Measurements from ENCODE around the gene RNF6. TPM values are rescaled to one million over a fixed set of nuclear protein-coding genes. Genes with fewer than 3 reads are reported as not detected.

Gene RNF6
- 40.2 and 43.7 TPM in 2 replicates for total RNA-seq (2014; rRNA removed; shearing (Covaris generic))
- polyA plus RNA-seq (2016; fragmentation: Nextera tagmentation; extraction: Ambion mirVana): 50.1 and 50.6 TPM in 2 replicates

- Histone ChIP-seq H3K27ac (peak within 1 kb of the TSS; percentile 97), H3K9me2 (ENCODE audit: insufficient read depth) (peaks cover 3% of the 10 kb centered on the region), H3K36me3 (ENCODE audit: low read depth) (peaks cover 32% of the 10 kb centered on the region), H3F3A (ENCODE audit: insufficient read depth) (peaks cover 34% of the 10 kb centered on the region), H3K9me3 (ENCODE audit: low read depth) (no peaks in the 10 kb centered on the region), H3K9ac (peak within 1 kb of the TSS; percentile 98), H3K4me2 (ENCODE audit: unreplicated experiment) (peak within 1 kb of the TSS; percentile 100), H3K79me2 (ENCODE audit: insufficient read depth) (peaks cover 34% of the 10 kb centered on the region), H3K27me3 (replicated peaks; ENCODE audit: insufficient read depth) (no peaks in the 10 kb centered on the region), H2AFZ (peak within 1 kb of the TSS; percentile 99), H4K20me1 (ENCODE audit: insufficient read depth) (peaks cover 3% of the 10 kb centered on the region; the same call in 1 of the 2 replicates), H3K4me1 (ENCODE audit: insufficient read depth) (peaks cover 23% of the 10 kb centered on the region), H3K4me3 (peak within 1 kb of the TSS; percentile 80)
- in situ Hi-C loops (cut with MboI): no loop called here
- 1% methylated on average over 54 to 61 of the region's 67 CpGs for WGBS, 2 experiments (ENCODE audit: low coverage in 1 of 2, low lambda C conversion rate in 2 of 2, missing lambda C conversion rate in 2 of 2)
- DNase-seq: peak; percentile 99
- TF ChIP-seq EZH2 (IDR thresholded peaks at IDR 0.05; ENCODE audit: insufficient read depth, poor library complexity, severe bottlenecking) (no peak), EZH2phosphoT487 (IDR thresholded peaks at IDR 0.05; ENCODE audit: insufficient read depth, low read depth) (no peak)
Measured at GRCh38 chr13:26221721-26222519, at the start of gene RNF6. RNF6 (minus strand) TSS chr13:26222314; CDS start chr13:26219649, 2,665 bp downstream.

- DNase-seq: no peak
- 97 to 98% methylated on average over 3 of the region's 3 CpGs for WGBS, 2 experiments (ENCODE audit: low coverage in 1 of 2, low lambda C conversion rate in 2 of 2, missing lambda C conversion rate in 2 of 2)
- Histone ChIP-seq H3K27ac (no peak overlapping the region), H3K4me2 (ENCODE audit: unreplicated experiment) (no peak overlapping the region), H3K9ac (no peak overlapping the region), H2AFZ (no peak overlapping the region), H3K4me1 (ENCODE audit: insufficient read depth) (0 out of 2 replicates have a peak, but pooled peaks cover 3% of the 10 kb centered on the region), H3F3A (ENCODE audit: insufficient read depth) (no peaks in the 10 kb centered on the region), H3K36me3 (ENCODE audit: low read depth) (no peaks in the 10 kb centered on the region), H3K9me3 (ENCODE audit: low read depth) (no peaks in the 10 kb centered on the region), H3K27me3 (replicated peaks; ENCODE audit: insufficient read depth) (no peaks in the 10 kb centered on the region), H3K9me2 (ENCODE audit: insufficient read depth) (no peaks in the 10 kb centered on the region), H3K79me2 (ENCODE audit: insufficient read depth) (peaks cover 100% of the 10 kb centered on the region), H3K4me3 (no peak overlapping the region), H4K20me1 (ENCODE audit: insufficient read depth) (peaks cover 23% of the 10 kb centered on the region)
- TF ChIP-seq EZH2 (IDR thresholded peaks at IDR 0.05; ENCODE audit: insufficient read depth, poor library complexity, severe bottlenecking): no peak
- no peak for TF ChIP-seq EZH2phosphoT487 (IDR thresholded peaks at IDR 0.05; ENCODE audit: insufficient read depth, low read depth)
- in situ Hi-C loops (cut with MboI): no loop called here
Measured at GRCh38 chr13:26270707-26271106, 48.6 kb upstream of the RNF6 start.

GRCh38 chr13:26266311-26266710, 44.2 kb upstream of the RNF6 start:
- DNase-seq: no peak
- H3K79me2 ChIP-seq (ENCODE audit: insufficient read depth): peaks cover 100% of the 10 kb centered on the region
- H3K27me3 ChIP-seq (replicated peaks; ENCODE audit: insufficient read depth): no peaks in the 10 kb centered on the region
- no peak overlapping the region for H3K4me2 ChIP-seq (ENCODE audit: unreplicated experiment)
- H3K9ac ChIP-seq: no peak overlapping the region
- no peak overlapping the region for H3K4me3 ChIP-seq
- H3F3A ChIP-seq (ENCODE audit: insufficient read depth): no peaks in the 10 kb centered on the region
- H2AFZ ChIP-seq: no peak overlapping the region
- no peaks in the 10 kb centered on the region for H3K36me3 ChIP-seq (ENCODE audit: low read depth)
- WGBS, 2 experiments (ENCODE audit: low coverage in 1 of 2, low lambda C conversion rate in 2 of 2, missing lambda C conversion rate in 2 of 2): 78 to 86% methylated on average over 3 of the region's 3 CpGs
- 0 out of 2 replicates have a peak, but pooled peaks cover 3% of the 10 kb centered on the region for H3K4me1 ChIP-seq (ENCODE audit: insufficient read depth)
- H3K27ac ChIP-seq: no peak overlapping the region
- no peaks in the 10 kb centered on the region for H3K9me3 ChIP-seq (ENCODE audit: low read depth)
- TF ChIP-seq EZH2 (IDR thresholded peaks at IDR 0.05; ENCODE audit: insufficient read depth, poor library complexity, severe bottlenecking) (no peak), EZH2phosphoT487 (IDR thresholded peaks at IDR 0.05; ENCODE audit: insufficient read depth, low read depth) (no peak)
- peaks cover 22% of the 10 kb centered on the region; the same call in 1 of the 2 replicates for H4K20me1 ChIP-seq (ENCODE audit: insufficient read depth)
- in situ Hi-C loops (cut with MboI): no loop called here
- no peaks in the 10 kb centered on the region for H3K9me2 ChIP-seq (ENCODE audit: insufficient read depth)

- Histone ChIP-seq H3K9me2 (ENCODE audit: insufficient read depth) (no peaks in the 10 kb centered on the region), H3K27ac (no peak overlapping the region), H3K27me3 (replicated peaks; ENCODE audit: insufficient read depth) (no peaks in the 10 kb centered on the region), H4K20me1 (ENCODE audit: insufficient read depth) (peaks cover 16% of the 10 kb centered on the region; the same call in 1 of the 2 replicates), H2AFZ (no peak overlapping the region), H3K36me3 (ENCODE audit: low read depth) (no peaks in the 10 kb centered on the region), H3K9ac (no peak overlapping the region), H3K4me2 (ENCODE audit: unreplicated experiment) (no peak overlapping the region), H3K79me2 (ENCODE audit: insufficient read depth) (peaks cover 100% of the 10 kb centered on the region), H3K4me1 (ENCODE audit: insufficient read depth) (0 out of 2 replicates have a peak, but pooled peaks cover under 1% of the 10 kb centered on the region), H3K9me3 (ENCODE audit: low read depth) (no peaks in the 10 kb centered on the region), H3K4me3 (no peak overlapping the region), H3F3A (ENCODE audit: insufficient read depth) (no peaks in the 10 kb centered on the region)
- WGBS, 2 experiments (ENCODE audit: low coverage in 1 of 2, low lambda C conversion rate in 2 of 2, missing lambda C conversion rate in 2 of 2): 94 to 100% methylated on average over 2 of the region's 2 CpGs
- TF ChIP-seq EZH2phosphoT487 (IDR thresholded peaks at IDR 0.05; ENCODE audit: insufficient read depth, low read depth) (no peak), EZH2 (IDR thresholded peaks at IDR 0.05; ENCODE audit: insufficient read depth, poor library complexity, severe bottlenecking) (no peak)
- in situ Hi-C loops (cut with MboI): no loop called here
- no peak for DNase-seq
Measured at GRCh38 chr13:26262156-26262555, 40.0 kb upstream of the RNF6 start.

Data from GM23248 (cell line).